GM12864 (cell line): Measurements from ENCODE around the gene IFNL4.
"Not testable (repeated sequence)": the region's sequence is repeated elsewhere in the genome, so short reads cannot be mapped to it uniquely, and the experiment has no call there.

ENCODE experiments used
- DNase-seq: peaks from one replicate; pipeline ENCODE4 v3.0.0-alpha.2; 2011; ENCODE audit warnings: low read depth
- H3K4me3 ChIP-seq: 2 replicates; pipeline ENCODE4 v1.5.1; 2011; ENCODE audit warnings: mild to moderate bottlenecking, low read depth, low read length, control low read depth
- TF ChIP-seq, protein P1 (sequence below): IDR thresholded peaks from 2 replicates; pipeline ENCODE4 v1.5.1; 2011; ENCODE audit warnings: low read depth, mild to moderate bottlenecking, moderate library complexity, low read length, control low read depth, inconsistent platforms; ENCODE audit errors: missing control alignments

The IFNL4 gene

DNA sequence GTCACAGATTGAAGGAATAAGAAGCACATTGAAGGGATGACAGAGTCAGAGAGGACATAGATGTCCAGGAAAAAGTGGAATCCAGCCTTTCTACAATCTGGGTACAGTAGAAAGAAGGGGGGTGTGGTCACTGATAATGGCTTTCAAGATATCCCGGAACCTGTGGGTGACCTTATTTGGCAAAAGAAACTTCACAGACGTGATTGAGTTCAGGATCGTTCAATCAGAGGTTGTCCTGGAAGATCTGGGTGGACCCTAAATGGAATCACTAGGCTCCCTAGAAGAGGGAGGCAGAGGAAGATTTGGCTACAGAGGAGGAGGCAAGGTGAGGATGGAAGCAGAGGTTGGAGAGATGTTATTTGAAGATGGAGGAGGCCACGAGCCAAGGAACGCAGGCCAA, 31.6 kb downstream of the IFNL4 start:
- no peak for DNase-seq
- no peak overlapping the region for H3K4me3 ChIP-seq
- TF ChIP-seq, protein P1, sequence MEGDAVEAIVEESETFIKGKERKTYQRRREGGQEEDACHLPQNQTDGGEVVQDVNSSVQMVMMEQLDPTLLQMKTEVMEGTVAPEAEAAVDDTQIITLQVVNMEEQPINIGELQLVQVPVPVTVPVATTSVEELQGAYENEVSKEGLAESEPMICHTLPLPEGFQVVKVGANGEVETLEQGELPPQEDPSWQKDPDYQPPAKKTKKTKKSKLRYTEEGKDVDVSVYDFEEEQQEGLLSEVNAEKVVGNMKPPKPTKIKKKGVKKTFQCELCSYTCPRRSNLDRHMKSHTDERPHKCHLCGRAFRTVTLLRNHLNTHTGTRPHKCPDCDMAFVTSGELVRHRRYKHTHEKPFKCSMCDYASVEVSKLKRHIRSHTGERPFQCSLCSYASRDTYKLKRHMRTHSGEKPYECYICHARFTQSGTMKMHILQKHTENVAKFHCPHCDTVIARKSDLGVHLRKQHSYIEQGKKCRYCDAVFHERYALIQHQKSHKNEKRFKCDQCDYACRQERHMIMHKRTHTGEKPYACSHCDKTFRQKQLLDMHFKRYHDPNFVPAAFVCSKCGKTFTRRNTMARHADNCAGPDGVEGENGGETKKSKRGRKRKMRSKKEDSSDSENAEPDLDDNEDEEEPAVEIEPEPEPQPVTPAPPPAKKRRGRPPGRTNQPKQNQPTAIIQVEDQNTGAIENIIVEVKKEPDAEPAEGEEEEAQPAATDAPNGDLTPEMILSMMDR = no peak

DNA sequence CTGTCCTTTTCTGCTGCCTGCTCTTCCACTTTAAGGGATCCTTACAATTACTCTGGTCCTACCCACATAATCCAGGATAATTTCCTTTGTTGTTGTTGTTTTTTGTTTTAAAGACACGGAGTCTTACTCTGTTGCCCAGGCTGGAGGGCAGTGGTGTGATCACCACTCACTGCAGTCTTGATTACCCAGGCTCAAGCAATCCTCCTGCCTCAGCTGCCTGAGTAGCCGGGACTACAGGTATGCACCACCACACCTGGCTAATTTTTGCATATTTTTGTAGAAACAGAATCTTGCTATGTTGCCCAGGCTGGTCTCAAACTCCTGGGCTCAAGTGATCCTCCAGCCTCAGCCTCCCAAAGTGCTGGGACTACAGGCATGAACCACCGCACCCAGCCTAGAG, 33.3 kb downstream of the IFNL4 start:
- DNase-seq, H3K4me3 ChIP-seq: not testable (repeated sequence)

DNA sequence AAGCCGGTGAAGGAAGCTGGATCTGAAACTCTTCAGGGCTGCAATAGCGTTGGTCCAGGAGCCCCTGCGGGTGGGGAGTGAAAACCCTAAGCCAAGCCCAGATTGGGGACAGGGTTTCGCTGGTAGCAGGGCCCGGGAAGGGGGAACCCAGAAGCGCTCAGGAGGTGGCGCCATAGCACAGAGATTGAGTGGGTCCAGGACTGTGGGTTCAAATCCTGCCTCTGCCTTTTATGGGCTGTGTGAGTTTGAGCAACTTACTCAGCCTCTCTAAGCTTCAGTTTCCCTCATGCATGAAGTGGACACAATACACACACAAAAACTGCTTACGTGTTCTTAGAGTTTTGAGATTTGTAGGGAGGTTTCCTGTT, 36.3 kb downstream of the IFNL4 start:
- TF ChIP-seq, protein P1 = peak; percentile 59
- H3K4me3 ChIP-seq = no peak overlapping the region
- no peak for DNase-seq

DNA sequence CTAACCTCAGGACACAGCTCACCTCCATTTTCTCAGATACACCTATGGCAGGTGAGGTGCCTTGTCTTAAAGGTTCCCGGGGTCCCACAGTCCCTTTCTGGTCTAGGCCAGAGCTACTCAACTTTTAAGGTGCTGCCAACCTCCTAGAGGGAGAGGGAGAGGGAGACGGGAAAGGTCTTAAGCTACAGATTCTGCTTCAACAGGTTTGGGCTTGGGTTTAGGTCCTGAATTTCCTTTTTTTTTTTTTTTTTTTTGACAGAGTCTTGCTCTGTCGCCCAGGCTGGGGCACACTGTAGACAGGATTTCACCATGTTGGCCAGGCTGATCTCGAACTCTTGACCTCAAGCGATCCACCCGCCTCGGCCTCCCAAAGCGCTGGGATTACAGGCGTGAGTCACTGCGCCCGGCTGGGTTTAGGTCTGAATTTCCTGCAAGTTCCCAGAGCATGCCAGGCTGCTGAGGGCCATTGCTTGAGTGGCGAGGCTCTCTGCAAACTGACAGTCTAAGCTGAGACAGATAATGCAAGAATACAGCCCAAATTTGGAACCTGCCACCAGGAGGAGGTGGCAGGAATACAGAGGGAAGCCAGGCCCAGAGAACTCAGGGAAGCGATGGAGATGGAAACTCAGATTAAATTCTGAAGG, 36.8 kb downstream of the IFNL4 start:
- no peak overlapping the region for H3K4me3 ChIP-seq
- DNase-seq = no peak
- TF ChIP-seq, protein P1 = no peak

DNA sequence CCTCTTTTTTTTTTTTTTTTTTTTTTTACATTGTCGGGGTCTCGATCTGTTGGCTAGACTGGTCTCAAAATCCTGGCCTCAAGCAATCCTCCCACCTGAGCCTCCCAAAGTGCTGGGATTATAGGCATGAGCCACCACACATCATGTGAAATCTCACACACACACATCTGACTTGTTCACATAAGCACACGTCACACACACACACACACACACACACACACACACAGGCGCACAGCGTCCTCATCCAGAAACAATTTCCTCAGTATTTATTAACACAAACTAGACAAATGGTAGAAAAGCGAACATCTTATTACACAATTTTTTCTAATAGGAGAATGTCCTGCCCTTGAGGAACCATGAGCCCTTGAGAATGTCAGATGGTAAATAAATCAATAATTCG, 39.5 kb downstream of the IFNL4 start:
- DNase-seq = no peak
- H3K4me3 ChIP-seq = no peak overlapping the region
- TF ChIP-seq, protein P1 = no peak

DNA sequence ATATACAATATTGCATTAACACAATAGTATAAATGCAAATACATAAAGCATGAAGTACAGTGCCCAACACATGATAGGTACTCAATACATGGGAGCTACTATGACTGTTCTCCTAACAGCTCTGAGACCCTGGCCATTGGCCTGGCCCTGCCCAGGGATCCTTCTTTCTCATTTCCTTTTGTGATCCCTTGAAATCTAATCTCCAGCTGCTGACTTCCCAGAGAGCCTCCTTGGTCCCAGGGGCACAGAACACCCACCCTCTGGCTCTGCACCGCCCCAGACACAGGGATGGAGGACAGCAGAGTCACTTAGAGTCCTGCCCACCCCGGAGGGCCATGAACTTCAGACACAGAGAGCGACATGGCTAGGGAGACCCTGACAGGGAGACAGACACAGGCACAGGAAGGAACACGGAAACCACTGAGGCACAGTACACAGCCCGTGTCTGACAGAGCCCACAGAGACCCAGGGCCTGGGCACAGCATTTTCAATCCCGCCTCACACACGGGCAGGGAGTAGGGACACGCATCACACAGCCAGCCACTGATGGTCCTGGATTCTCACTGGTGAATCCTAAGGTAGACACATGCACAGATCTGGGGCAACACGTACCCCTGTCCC, 40.4 kb downstream of the IFNL4 start:
- no peak for DNase-seq
- TF ChIP-seq, protein P1 = no peak
- no peak overlapping the region for H3K4me3 ChIP-seq

DNA sequence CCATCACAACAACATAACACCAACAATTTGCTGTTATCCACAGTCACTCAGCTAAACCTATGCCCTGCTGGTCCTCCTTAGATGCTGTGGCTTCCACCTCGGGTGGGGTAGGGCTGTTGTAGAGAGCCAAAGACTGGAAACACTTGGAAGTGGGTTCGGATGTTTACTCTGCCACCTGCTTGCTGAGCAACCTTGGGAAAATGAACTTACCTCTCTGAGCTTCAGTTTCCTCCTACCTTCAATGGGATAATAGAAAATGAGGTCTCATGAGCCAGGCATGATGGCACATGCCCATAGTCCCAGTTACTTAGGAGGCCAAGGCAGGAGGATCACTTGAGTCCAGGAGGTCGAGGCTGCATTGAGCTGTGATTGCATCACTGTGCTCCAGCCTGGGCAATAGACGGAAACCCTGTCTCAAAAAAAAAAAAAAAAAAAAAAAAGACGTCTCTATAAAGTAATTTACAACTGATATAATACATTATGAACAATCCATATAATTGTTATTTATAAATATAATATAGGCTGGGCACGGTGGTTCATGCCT, 41.3 kb downstream of the IFNL4 start:
- DNase-seq = no peak
- H3K4me3 ChIP-seq = no peak overlapping the region
- TF ChIP-seq, protein P1 = no peak
